ENCODE measurements around the gene SVIL.
"Not testable (repeated sequence)": the region's sequence is repeated elsewhere in the genome, so short reads cannot be mapped to it uniquely, and the experiment has no call there.

SVIL gene

GRCh38 chr10:29440981-29441380, 193.8 kb downstream of the SVIL start:
- FAIRE-seq: no peak

- not testable (repeated sequence) for FAIRE-seq
Observed at GRCh38 chr10:29439005-29439404, 195.8 kb downstream of the SVIL start.

GRCh38 chr10:29438271-29438670, 196.5 kb downstream of the SVIL start:
- no peak for FAIRE-seq

GRCh38 chr10:29437871-29438270, 196.9 kb downstream of the SVIL start:
- FAIRE-seq: no peak

GRCh38 chr10:29435809-29436501, 198.8 kb downstream of the SVIL start:
- FAIRE-seq: no peak

- no peak for FAIRE-seq
Observed at GRCh38 chr10:29434111-29434510, 200.7 kb downstream of the SVIL start.

- peak; percentile 72 for FAIRE-seq
Observed at GRCh38 chr10:29431711-29432110, 203.1 kb downstream of the SVIL start.

GRCh38 chr10:29430101-29430500, 204.7 kb downstream of the SVIL start:
- FAIRE-seq: no peak

GRCh38 chr10:29428486-29428885, 206.3 kb downstream of the SVIL start:
- FAIRE-seq: no peak

GRCh38 chr10:29427667-29428066, 207.1 kb downstream of the SVIL start:
- FAIRE-seq: no peak

GRCh38 chr10:29426420-29426819, 208.4 kb downstream of the SVIL start:
- no peak for FAIRE-seq

GRCh38 chr10:29424017-29424416, 210.8 kb downstream of the SVIL start:
- no peak for FAIRE-seq

GRCh38 chr10:29420744-29421143, 214.0 kb downstream of the SVIL start:
- no peak for FAIRE-seq

- no peak for FAIRE-seq
Observed at GRCh38 chr10:29417324-29417723, 217.4 kb downstream of the SVIL start.

GRCh38 chr10:29415876-29416275, 218.9 kb downstream of the SVIL start:
- no peak for FAIRE-seq

- no peak for FAIRE-seq
Observed at GRCh38 chr10:29414501-29414900, 220.3 kb downstream of the SVIL start.

- no peak for FAIRE-seq
Observed at GRCh38 chr10:29412485-29412884, 222.3 kb downstream of the SVIL start.

- FAIRE-seq: no peak
Observed at GRCh38 chr10:29411666-29412315, 223.0 kb downstream of the SVIL start.

GRCh38 chr10:29409241-29410054, 225.3 kb downstream of the SVIL start:
- FAIRE-seq: no peak

GRCh38 chr10:29408847-29409240, 225.9 kb downstream of the SVIL start:
- FAIRE-seq: no peak
